HG02943 (cell line): ENCODE results near the gene HEG1.

Experiments
- ATAC-seq: cut with Tn5 transposase; IDR thresholded peaks from one replicate; pipeline ENCODE4 v1.9.1; 2021; ENCODE audit warnings: mild to moderate bottlenecking, low read depth, moderate library complexity; ENCODE audit not compliant: unreplicated experiment

Gene HEG1

DNA sequence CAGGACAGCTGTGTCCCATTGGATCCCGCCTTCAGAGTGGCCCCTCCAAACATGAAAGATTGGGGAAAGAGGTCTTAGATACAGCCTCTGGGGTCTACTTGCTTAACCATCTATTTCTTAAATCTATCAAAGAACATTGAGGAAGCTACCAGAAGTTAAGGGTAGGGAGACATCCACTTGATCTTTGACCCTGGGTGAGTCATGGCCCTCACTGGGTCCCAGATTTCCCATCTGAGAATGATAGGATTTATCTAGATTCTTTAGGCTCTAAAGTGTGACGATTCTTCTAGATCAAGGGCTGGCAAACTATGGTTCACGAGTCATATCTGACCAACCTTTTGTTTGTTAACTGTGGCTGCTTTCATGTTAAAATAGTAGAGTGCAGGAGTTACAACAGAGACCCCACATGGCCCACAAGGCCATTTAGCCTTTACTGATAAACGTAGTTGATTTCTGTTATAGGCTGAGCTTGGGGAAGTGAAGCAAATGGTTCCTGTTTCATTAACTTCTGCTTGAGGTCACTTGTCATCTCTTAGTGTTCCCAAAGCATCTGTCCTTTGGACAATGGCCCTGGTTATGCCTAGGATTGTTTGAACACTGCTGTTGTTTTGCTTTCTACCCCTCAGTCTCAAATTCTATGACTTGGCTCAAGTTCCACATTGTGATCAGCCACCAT, 129.2 kb downstream of the HEG1 start:
- no peak for ATAC-seq

DNA sequence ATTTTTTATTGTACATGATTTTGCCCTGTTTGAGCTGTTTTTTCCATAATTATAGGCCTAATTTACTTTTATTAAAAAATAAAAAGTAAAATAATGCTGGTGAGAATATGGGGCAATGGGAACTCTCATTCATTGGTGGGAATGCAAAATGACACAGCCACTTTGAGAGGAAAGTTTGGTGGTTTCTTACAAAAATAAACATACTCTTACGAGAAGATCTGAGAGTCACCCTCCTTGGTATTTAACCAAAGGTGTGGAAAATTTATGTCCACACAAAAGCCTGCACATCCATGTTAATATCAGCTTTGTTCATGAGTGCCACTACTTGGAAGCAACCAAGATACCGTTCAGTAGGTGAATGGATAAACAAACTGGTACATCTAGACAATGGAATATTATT, 131.1 kb downstream of the HEG1 start:
- ATAC-seq: no peak

DNA sequence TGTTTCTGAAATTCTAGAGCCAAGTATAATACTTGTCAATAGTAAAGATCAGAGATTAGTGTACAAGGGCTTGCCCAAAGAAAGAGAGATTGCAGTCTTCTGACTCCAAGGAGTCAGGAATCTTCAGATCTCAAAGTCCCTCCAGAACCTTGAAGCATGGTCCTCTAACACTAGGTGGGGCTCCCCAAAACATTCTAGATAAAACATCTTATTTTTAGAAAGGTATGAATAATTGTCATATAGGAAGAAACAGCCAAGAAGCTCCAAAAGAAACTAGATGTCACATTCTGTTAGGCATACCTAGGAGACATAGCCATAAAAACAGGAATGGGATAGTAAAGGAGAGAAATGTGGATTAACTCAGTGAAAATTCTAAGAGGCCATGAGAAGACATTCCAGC, 132.0 kb downstream of the HEG1 start:
- ATAC-seq: no peak

DNA sequence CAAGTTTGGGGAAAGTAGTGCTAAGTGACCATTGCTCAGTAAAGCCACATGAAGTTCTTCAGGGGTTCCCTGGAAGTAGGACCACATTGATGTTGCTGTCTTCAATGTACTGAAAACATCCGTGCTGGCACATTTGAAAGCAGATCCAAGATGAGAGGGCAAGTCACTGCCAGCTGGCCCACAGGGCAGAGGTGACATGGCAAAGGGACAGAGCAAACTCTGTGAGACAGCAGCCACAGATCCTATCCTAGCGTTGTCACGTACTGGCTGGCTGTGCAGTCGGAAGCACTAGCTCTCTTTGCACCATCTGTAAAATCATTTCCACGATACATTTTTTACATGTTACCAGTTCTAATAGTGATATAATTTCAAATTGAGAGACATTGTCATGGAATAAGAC, 135.1 kb downstream of the HEG1 start:
- no peak for ATAC-seq

DNA sequence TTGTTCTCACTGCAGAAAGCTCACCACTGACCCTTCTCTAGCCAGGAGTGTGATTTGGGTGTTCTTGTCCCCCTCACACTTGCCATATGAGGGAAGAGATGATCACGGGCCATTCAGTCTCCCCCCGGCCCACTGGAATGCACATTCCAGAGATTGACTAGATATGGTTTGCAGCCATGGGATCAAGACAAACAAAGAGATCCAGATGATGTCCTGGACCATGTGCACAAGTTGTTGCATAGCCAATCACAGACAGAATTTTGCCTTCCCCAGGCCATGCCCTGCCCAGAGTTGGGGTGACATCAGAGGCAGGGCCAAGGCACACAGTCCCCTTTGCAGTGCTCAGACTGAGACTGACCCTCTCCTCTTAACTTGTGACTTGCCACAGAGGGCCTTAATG, 136.0 kb downstream of the HEG1 start:
- ATAC-seq: no peak

DNA sequence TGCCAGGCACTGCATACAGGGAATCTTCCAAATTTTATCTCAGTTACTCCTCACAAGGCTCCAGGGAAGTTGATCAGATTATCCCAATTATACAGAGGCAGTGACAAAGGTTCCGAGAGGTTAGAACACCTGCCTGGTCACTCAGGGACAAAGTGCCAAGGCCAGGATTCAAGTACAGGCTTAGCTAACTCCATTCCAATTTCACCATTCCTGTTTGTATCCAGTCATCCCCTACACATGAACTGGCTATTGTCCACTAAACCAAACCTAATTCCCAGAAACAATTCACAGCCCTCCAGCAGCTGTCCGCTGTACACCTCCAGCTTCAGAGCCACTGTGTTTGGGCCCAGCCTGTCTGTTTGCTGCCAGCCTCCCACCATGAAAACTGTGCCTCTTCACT, 137.3 kb downstream of the HEG1 start:
- no peak for ATAC-seq

DNA sequence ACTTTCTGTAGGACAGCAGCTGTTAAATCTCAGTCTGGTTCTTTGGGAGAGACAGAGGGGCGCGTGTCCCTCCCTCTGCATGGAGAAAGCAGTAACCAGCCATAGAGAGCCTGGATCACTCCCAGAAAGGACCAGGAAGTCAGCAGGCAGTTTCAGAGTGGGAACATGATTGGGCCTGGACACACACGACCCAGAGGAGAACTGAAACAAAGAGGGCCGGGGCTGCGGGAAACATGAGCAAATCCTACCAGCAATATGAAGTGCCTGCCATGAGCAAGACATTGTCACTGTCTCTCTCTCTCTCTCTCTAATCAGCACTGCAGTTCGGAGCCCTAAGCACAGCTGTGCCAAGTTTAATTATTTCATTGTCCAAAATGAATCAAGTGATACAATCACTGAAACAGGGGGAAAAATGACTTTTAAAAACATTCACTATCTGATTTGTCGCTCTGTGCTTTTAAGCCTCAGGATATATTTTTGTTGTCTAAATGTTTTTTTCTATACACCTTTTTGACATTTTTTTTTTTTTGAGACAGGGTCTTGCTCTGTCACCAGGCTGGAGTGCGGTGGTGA, 138.9 kb downstream of the HEG1 start:
- no peak for ATAC-seq
